Kidney tubule cell (primary cell): Measurements from ENCODE around the gene PCDHA12.
A peak's percentile ranks its signal among the peaks of the same experiment; 100 is the strongest.
"Not testable (repeated sequence)": the region's sequence is repeated elsewhere in the genome, so short reads cannot be mapped to it uniquely, and the experiment has no call there.

ENCODE experiments used
- DNase-seq: peaks from one replicate; pipeline ENCODE4 v3.0.0-alpha.2; 2018; ENCODE audit warnings: low spot score

Gene PCDHA12

DNA sequence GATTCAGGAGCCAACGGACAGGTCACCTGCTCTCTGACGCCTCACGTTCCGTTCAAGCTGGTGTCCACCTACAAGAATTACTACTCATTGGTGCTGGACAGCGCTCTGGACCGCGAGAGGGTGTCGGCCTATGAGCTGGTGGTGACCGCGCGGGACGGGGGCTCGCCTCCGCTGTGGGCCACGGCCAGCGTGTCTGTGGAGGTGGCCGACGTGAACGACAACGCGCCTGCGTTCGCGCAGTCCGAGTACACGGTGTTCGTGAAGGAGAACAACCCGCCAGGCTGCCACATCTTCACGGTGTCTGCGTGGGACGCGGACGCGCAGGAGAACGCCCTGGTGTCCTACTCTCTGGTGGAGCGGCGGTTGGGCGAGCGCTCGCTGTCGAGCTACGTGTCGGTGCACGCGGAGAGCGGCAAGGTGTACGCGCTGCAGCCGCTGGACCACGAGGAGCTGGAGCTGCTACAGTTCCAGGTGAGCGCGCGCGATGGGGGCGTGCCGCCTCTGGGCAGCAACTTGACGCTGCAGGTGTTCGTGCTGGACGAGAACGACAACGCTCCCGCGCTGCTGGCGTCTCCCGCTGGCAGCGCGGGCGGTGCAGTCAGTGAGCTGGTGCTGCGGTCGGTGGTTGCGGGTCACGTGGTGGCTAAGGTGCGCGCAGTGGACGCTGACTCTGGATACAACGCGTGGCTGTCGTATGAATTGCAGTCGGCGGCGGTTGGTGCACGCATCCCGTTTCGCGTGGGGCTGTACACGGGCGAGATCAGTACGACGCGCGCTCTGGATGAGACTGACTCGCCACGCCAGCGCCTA lies 17.7 kb upstream of the PCDHA12 start:
- DNase-seq: no peak

DNA sequence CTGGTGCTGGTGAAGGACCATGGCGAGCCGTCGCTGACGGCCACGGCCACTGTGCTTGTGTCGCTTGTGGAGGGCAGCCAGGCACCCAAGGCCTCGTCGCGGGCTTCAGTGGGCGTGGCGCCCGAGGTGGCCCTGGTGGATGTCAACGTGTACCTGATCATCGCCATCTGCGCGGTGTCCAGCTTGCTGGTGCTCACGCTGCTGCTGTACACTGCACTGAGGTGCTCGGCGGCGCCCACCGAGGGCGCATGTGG lies 17.2 kb upstream of the PCDHA12 start:
- no peak for DNase-seq

- no peak for DNase-seq
These were observed 12.4 kb upstream of the PCDHA12 start for GRCh38 chr5:140862441-140863295.

DNA sequence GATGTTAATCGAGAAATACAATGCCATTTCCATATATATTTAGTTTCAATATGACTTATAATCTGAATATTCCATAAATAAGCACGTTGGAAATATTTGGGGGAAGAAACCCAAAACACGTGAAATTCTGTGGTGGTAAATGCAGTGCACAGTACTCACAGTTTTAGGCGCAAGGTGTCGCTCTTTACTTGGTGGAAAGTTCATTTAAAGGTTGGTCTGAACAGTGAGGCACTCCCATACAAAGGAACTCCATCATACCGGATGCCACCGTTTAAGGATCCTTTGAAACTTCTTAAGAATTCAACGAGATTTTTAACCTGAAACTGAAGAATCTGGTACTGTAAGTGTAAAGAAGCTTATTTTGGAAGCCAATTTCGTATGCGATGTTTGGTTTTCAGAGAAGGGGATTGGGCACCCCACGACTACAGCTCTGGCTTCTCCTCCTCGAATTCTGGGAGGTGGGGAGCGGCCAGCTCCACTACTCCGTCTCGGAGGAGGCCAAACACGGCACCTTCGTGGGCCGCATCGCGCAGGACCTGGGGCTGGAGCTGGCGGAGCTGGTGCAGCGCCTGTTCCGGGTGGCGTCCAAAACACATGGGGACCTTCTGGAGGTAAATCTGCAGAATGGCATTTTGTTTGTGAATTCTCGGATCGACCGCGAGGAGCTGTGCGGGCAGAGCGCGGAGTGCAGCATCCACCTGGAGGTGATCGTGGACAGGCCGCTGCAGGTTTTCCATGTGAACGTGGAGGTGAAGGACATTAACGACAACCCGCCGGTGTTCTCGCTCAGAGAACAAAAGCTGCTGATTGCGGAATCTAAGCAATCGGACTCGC lies 6.2 kb upstream of the PCDHA12 start, which contains the start of gene PCDHA11:
PCDHA11 (plus strand) TSS at position 237 of the 834 bp plus-strand sequence; CDS start at position 384, 147 bp downstream.
- peak; percentile 42 for DNase-seq

GRCh38 chr5:140869555-140869886 lies 5.6 kb upstream of the PCDHA12 start:
- no peak for DNase-seq

DNA sequence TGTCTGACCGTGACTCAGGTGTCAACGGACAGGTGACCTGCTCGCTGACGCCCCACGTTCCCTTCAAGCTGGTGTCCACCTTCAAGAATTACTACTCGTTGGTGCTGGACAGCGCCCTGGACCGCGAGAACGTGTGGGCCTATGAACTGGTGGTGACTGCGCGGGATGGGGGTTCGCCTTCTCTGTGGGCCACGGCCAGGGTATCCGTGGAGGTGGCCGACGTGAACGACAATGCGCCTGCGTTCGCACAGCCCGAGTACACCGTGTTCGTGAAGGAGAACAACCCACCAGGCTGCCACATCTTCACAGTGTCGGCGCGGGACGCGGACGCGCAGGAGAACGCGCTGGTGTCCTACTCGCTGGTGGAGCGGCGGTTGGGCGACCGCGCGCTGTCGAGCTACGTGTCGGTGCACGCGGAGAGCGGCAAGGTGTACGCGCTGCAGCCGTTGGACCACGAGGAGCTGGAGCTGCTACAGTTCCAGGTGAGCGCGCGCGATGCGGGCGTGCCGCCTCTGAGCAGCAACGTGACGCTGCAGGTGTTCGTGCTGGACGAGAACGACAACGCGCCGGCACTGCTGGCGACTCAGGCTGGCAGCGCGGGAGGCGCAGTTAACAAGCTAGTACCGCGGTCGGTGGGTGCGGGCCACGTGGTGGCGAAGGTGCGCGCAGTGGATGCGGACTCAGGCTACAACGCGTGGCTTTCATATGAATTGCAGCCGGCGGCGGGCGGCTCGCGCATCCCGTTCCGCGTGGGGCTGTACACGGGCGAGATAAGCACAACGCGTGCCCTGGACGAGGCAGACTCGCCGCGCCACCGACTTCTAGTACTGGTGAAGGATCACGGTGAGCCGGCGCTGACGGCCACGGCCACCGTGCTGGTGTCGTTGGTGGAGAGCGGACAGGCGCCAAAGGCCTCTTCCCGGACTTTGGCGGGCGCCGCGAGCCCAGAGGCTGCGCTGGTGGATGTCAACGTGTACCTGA lies 4.6 kb upstream of the PCDHA12 start:
- DNase-seq: no peak

DNA sequence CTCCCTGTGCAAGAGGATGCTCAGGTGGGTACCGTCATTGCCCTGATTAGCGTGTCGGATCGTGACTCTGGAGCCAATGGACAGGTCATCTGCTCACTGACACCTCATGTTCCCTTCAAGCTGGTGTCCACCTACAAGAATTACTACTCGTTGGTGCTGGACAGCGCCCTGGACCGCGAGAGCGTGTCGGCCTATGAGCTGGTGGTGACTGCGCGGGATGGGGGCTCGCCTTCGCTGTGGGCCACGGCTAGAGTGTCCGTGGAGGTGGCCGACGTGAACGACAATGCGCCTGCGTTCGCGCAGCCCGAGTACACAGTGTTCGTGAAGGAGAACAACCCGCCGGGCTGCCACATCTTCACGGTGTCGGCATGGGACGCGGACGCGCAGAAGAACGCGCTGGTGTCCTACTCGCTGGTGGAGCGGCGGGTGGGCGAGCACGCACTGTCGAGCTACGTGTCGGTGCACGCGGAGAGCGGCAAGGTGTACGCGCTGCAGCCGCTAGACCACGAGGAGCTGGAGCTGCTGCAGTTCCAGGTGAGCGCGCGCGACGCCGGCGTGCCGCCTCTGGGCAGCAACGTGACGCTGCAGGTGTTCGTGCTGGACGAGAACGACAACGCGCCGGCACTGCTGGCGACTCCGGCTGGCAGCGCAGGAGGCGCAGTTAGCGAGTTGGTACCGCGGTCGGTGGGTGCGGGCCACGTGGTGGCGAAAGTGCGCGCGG lies 1.6 kb downstream of the PCDHA12 start:
- DNase-seq: not testable (repeated sequence)

DNA sequence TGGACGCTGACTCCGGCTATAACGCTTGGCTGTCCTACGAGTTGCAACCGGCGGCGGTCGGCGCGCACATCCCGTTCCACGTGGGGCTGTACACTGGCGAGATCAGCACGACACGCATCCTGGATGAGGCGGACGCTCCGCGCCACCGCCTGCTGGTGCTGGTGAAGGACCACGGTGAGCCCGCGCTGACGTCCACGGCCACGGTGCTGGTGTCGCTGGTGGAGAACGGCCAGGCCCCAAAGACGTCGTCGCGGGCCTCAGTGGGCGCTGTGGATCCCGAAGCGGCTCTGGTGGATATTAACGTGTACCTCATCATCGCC lies 2.1 kb downstream of the PCDHA12 start:
- no peak for DNase-seq

DNA sequence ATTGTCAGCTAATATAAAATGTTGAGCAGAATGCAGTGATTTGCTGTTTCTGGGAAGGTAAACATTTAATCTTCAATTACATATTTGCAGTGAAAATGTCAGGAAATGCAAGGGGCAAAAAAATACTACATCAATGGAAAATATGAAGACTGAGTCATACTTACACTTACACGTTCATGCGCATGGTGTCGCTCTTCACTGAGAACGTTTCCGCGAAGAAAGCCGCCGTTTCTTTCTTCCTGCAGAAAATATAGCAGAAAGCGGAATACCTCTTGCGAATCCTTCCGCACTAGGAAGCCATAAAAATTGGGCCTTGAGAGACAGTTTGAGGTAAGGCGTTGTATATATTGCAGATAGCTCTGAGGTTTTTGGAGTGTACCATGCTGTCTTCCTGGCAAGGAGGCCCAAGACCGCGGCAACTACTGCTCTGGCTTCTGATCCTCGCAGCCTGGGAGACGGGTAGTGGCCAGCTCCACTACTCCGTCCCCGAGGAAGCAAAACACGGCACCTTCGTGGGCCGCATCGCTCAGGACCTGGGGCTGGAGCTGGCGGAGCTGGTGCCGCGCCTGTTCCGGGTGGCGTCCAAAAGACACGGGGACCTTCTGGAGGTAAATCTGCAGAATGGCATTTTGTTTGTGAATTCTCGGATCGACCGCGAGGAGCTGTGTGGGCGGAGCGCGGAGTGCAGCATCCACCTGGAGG lies 6.9 kb downstream of the PCDHA12 start, which contains the start of gene PCDHA13:
PCDHA13 (plus strand) TSS at position 236 of the 702 bp plus-strand sequence; CDS start at position 381, 145 bp downstream.
- DNase-seq: peak; percentile 37

DNA sequence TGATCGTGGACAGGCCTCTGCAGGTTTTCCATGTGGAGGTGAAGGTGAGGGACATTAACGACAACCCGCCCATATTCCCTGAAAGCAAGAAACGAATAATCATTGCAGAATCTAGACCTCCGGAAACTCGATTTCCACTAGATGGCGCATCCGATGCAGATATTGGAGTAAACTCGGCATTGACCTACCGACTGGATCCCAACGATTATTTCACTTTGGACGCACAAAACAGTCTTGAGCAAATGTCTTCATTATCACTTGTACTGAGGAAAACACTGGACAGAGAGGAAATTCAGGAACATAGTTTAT lies 7.4 kb downstream of the PCDHA12 start:
- DNase-seq: peak; percentile 25

DNA sequence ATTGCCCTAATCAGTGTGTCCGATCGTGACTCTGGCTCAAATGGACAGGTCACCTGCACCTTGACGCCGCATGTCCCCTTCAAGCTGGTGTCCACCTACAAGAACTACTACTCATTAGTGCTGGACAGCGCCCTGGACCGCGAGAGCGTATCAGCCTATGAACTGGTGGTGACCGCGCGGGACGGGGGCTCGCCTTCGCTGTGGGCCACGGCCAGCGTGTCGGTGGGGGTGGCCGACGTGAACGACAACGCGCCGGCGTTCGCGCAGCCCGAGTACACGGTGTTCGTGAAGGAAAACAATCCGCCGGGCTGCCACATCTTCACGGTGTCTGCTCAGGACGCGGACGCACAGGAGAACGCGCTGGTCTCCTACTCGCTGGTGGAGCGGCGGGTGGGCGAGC lies 8.3 kb downstream of the PCDHA12 start:
- no peak for DNase-seq

DNA sequence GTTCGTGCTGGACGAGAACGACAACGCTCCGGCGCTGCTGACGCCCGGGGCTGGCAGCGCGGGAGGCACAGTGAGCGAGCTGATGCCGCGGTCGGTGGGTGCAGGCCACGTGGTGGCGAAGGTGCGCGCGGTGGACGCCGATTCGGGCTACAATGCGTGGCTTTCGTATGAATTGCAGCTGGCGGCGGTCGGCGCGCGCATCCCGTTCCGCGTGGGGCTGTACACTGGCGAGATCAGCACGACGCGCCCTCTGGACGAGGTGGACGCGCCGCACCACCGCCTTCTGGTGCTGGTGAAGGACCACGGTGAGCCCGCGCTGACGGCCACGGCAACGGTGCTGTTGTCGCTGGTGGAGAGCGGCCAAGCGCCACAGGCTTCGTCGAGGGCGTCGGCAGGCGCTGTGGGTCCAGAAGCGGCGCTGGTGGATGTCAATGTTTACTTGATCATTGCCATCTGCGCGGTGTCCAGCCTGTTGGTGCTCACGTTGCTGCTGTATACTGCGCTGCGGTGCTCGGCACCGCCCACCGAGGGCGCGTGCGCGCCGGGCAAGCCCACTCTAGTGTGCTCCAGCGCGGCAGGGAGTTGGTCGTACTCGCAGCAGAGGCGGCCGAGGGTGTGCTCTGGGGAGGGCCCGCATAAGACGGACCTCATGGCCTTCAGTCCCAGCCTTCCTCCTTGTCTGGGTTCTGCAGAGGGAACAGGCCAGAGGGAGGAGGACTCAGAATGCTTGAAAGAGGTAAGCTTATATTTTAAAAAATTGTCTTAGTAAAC lies 9.0 kb downstream of the PCDHA12 start:
- no peak for DNase-seq

DNA sequence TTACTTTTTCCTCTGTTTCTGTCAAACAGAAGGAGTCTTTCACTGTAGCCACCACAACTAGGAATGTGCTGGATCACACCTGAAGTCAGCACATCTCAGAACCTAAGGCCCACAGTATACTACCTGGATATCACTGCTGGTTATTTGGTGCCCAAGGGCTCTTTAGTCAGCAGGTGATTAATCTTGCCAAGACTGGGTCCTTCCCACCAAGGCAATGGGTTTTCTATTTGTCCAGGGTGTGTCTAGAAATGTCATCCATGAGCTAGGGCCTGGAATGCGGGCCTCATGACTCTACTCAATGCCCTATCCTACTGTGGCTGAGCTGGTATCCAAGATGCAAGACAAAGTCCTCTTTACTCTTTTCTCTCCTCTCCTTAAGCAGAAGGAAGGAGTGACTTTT lies 41.2 kb downstream of the PCDHA12 start:
- peak; percentile 36 for DNase-seq

- DNase-seq: no peak
These were observed 48.5 kb downstream of the PCDHA12 start for GRCh38 chr5:140923601-140924000.

GRCh38 chr5:140925806-140926442 lies 50.8 kb downstream of the PCDHA12 start, which contains the start of gene PCDHAC1:
TSS of gene PCDHAC1 (plus strand) at chr5:140926299. CDS start at chr5:140926893, 594 bp downstream.
- peak; percentile 4 for DNase-seq

GRCh38 chr5:140926443-140927227 lies 51.5 kb downstream of the PCDHA12 start:
- peak; percentile 80 for DNase-seq

DNA sequence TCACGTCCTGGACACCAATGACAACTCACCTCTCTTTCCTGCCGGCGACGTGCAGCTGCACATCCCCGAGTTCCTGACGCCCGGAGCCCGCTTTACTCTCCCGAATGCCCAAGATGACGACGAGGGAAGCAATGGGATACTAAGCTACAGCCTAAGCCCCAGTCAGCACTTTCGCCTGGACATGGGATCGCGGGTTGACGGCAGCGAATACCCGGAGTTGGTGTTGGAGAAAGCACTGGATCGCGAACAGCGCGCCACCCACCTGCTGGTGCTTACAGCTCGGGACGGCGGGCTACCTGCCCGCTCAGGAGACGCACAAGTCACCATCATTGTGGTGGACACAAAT lies 52.1 kb downstream of the PCDHA12 start:
- DNase-seq: no peak
